Neural progenitor cell (in vitro differentiated cells): ENCODE measurements around the gene PSMC3IP. TPM values are rescaled to one million over a fixed set of nuclear protein-coding genes. Genes with fewer than 3 reads are reported as not detected.

Source experiments
- DNase-seq: peaks from one replicate; pipeline ENCODE4 v3.0.0-alpha.2; 2016; ENCODE audit warnings: low spot score
- H2AFZ ChIP-seq: fragments of 200-600 bp; sonication (generic); replicated peaks from 2 replicates; pipeline ENCODE4 v1.6.1; 2016; ENCODE audit warnings: antibody characterized with exemption
- H3F3A ChIP-seq: fragments of 200-600 bp; sonication (generic); 2 replicates; pipeline ENCODE4 v1.6.1; 2016; ENCODE audit warnings: antibody characterized with exemption, low read depth
- H3K27ac ChIP-seq: fragments of 200-600 bp; sonication (generic); 2 replicates; pipeline ENCODE4 v1.5.1; 2016; ENCODE audit warnings: mild to moderate bottlenecking
- H3K27me3 ChIP-seq: fragments of 200-600 bp; sonication (generic); 2 replicates; pipeline ENCODE4 v1.6.1; 2016; ENCODE audit warnings: mild to moderate bottlenecking, moderate library complexity
- H3K36me3 ChIP-seq: fragments of 200-600 bp; sonication (generic); 2 replicates; pipeline ENCODE4 v1.5.1; 2016
- H3K4me1 ChIP-seq: fragments of 200-600 bp; sonication (generic); 2 replicates; pipeline ENCODE4 v1.6.1; 2016; ENCODE audit warnings: mixed run types
- H3K4me2 ChIP-seq: fragments of 200-600 bp; sonication (generic); 2 replicates; pipeline ENCODE4 v1.6.1; 2016
- H3K4me3 ChIP-seq: fragments of 200-600 bp; sonication (generic); 2 replicates; pipeline ENCODE4 v1.5.1; 2016
- H3K79me2 ChIP-seq: fragments of 200-600 bp; sonication (generic); 2 replicates; pipeline ENCODE4 v1.6.1; 2016; ENCODE audit warnings: low read depth
- H3K9ac ChIP-seq: fragments of 200-600 bp; sonication (generic); 2 replicates; pipeline ENCODE4 v1.6.1; 2016
- H3K9me3 ChIP-seq: fragments of 200-600 bp; sonication (generic); 2 replicates; pipeline ENCODE4 v1.5.1; 2016; ENCODE audit warnings: low read depth
- H4K20me1 ChIP-seq: fragments of 200-600 bp; sonication (generic); 2 replicates; pipeline ENCODE4 v1.6.1; 2016; ENCODE audit warnings: low read depth
- H3K27ac Mint-ChIP-seq: 3 replicates; pipeline ENCODE4 v1.8.0; 2021; ENCODE audit warnings: mixed read lengths
- H3K27me3 Mint-ChIP-seq: 2 replicates; pipeline ENCODE4 v1.8.0; 2022; ENCODE audit warnings: low read depth, mild to moderate bottlenecking, inconsistent platforms, moderate library complexity, mixed read lengths; ENCODE audit not compliant: insufficient read depth
- H3K36me3 Mint-ChIP-seq: 3 replicates; pipeline ENCODE4 v1.8.0; 2021; ENCODE audit warnings: mixed read lengths
- H3K4me1 Mint-ChIP-seq: 3 replicates; pipeline ENCODE4 v1.8.0; 2021; ENCODE audit warnings: mixed read lengths
- H3K4me3 Mint-ChIP-seq: 3 replicates; pipeline ENCODE4 v1.8.0; 2021; ENCODE audit warnings: mild to moderate bottlenecking, moderate library complexity, mixed read lengths
- H3K9me3 Mint-ChIP-seq: 3 replicates; pipeline ENCODE4 v1.8.0; 2020; ENCODE audit warnings: mixed read lengths
- CTCF ChIP-seq: fragments of 200-600 bp; sonication (generic); IDR thresholded peaks from 2 replicates; pipeline ENCODE4 v1.5.1; 2017; ENCODE audit warnings: antibody characterized with exemption, mild to moderate bottlenecking
- EZH2 ChIP-seq: fragments of 200-600 bp; sonication (generic); IDR thresholded peaks from 2 replicates; pipeline ENCODE4 v1.6.1; 2017; ENCODE audit warnings: antibody characterized with exemption, mild to moderate bottlenecking, moderate library complexity
- EZH2phosphoT487 ChIP-seq: fragments of 200-600 bp; sonication (generic); IDR thresholded peaks from 2 replicates; pipeline ENCODE4 v1.6.1; 2017; ENCODE audit warnings: antibody characterized with exemption
- total RNA-seq: library from RNA; depleted of rRNA; stranded (reverse); fragments of >200 nt; gene quantifications from 2 replicates; pipeline ENCODE4 v1.2.3, GENCODE V29; 2015; ENCODE audit warnings: low replicate concordance

Gene PSMC3IP
- total RNA-seq, 1 donor from 2014 or later, result 23.7 TPM

GRCh38 chr17:42561897-42562387 lies 15.6 kb downstream of the PSMC3IP start, which contains the start of gene COASY:
TSS of gene COASY (plus strand) at chr17:42562148. CDS start at chr17:42562623, 475 bp downstream.
- peaks cover 6% of the 10 kb centered on the region for H3K27me3 Mint-ChIP-seq
- peaks cover 24% of the 10 kb centered on the region for H3K4me1 Mint-ChIP-seq
- peak within 1 kb of the TSS; percentile 31 for H3K27ac ChIP-seq
- no peaks in the 10 kb centered on the region for H3K9me3 Mint-ChIP-seq
- TF ChIP-seq EZH2, result no peak
- no peak for TF ChIP-seq CTCF
- no peak for TF ChIP-seq EZH2phosphoT487
- no peaks in the 10 kb centered on the region for H3K36me3 ChIP-seq
- peak within 1 kb of the TSS; percentile 83 for H3K4me3 ChIP-seq
- peaks cover 20% of the 10 kb centered on the region for H3K79me2 ChIP-seq
- no peaks in the 10 kb centered on the region for H3K9me3 ChIP-seq
- peak within 1 kb of the TSS; percentile 94 for H3K27ac Mint-ChIP-seq
- H3K9ac ChIP-seq, result peak within 1 kb of the TSS; percentile 90
- peaks cover 27% of the 10 kb centered on the region for H3F3A ChIP-seq
- H3K36me3 Mint-ChIP-seq, result no peaks in the 10 kb centered on the region
- no peaks in the 10 kb centered on the region for H3K27me3 ChIP-seq
- H2AFZ ChIP-seq, result peak within 1 kb of the TSS; percentile 53
- H3K4me3 Mint-ChIP-seq, result peak within 1 kb of the TSS; percentile 92
- peak within 1 kb of the TSS; percentile 99 for H3K4me2 ChIP-seq
- peaks cover 12% of the 10 kb centered on the region for H3K4me1 ChIP-seq
- DNase-seq, result peak; percentile 96
- no peaks in the 10 kb centered on the region for H4K20me1 ChIP-seq

- Histone ChIP-seq H2AFZ (no peak overlapping the region), H4K20me1 (no peaks in the 10 kb centered on the region), H3K79me2 (peaks cover 20% of the 10 kb centered on the region), H3K4me1 (peaks cover 16% of the 10 kb centered on the region), H3K9me3 (no peaks in the 10 kb centered on the region), H3K27me3 (no peaks in the 10 kb centered on the region), H3K4me3 (no peak overlapping the region), H3K9ac (no peak overlapping the region), H3K27ac (no peak overlapping the region), H3K4me2 (no peak overlapping the region), H3K36me3 (no peaks in the 10 kb centered on the region), H3F3A (peaks cover 23% of the 10 kb centered on the region)
- DNase-seq, result no peak
- Mint-ChIP-seq H3K27ac (no peak overlapping the region), H3K4me1 (peaks cover 27% of the 10 kb centered on the region), H3K4me3 (peak overlapping the region; percentile 79), H3K9me3 (no peaks in the 10 kb centered on the region), H3K36me3 (no peaks in the 10 kb centered on the region), H3K27me3 (peaks cover 3% of the 10 kb centered on the region)
- TF ChIP-seq EZH2 (no peak), CTCF (no peak), EZH2phosphoT487 (no peak)
Observed at GRCh38 chr17:42560246-42560645, 17.3 kb downstream of the PSMC3IP start.

GRCh38 chr17:42559075-42559474 lies 18.5 kb downstream of the PSMC3IP start:
- Mint-ChIP-seq H3K9me3 (no peaks in the 10 kb centered on the region), H3K4me3 (no peak overlapping the region), H3K27ac (no peak overlapping the region), H3K4me1 (peaks cover 31% of the 10 kb centered on the region), H3K27me3 (peaks cover 3% of the 10 kb centered on the region), H3K36me3 (no peaks in the 10 kb centered on the region)
- Histone ChIP-seq H3K4me1 (peaks cover 17% of the 10 kb centered on the region), H2AFZ (no peak overlapping the region), H3K4me2 (no peak overlapping the region), H3K27me3 (no peaks in the 10 kb centered on the region), H3K79me2 (peaks cover 23% of the 10 kb centered on the region), H3K4me3 (no peak overlapping the region), H3K9ac (no peak overlapping the region), H4K20me1 (no peaks in the 10 kb centered on the region), H3K27ac (no peak overlapping the region), H3K36me3 (no peaks in the 10 kb centered on the region), H3K9me3 (no peaks in the 10 kb centered on the region), H3F3A (peaks cover 35% of the 10 kb centered on the region)
- DNase-seq, result no peak
- TF ChIP-seq CTCF, result no peak
- TF ChIP-seq EZH2, result no peak
- no peak for TF ChIP-seq EZH2phosphoT487
